ENCODE data around the gene RAET1L.
"Not testable (repeated sequence)": the region's sequence is repeated elsewhere in the genome, so short reads cannot be mapped to it uniquely, and the experiment has no call there.

RAET1L gene

GRCh38 chr6:150016324-150017185, 8.8 kb downstream of the RAET1L start:
- peak; percentile 67 for DNase-seq

DNA sequence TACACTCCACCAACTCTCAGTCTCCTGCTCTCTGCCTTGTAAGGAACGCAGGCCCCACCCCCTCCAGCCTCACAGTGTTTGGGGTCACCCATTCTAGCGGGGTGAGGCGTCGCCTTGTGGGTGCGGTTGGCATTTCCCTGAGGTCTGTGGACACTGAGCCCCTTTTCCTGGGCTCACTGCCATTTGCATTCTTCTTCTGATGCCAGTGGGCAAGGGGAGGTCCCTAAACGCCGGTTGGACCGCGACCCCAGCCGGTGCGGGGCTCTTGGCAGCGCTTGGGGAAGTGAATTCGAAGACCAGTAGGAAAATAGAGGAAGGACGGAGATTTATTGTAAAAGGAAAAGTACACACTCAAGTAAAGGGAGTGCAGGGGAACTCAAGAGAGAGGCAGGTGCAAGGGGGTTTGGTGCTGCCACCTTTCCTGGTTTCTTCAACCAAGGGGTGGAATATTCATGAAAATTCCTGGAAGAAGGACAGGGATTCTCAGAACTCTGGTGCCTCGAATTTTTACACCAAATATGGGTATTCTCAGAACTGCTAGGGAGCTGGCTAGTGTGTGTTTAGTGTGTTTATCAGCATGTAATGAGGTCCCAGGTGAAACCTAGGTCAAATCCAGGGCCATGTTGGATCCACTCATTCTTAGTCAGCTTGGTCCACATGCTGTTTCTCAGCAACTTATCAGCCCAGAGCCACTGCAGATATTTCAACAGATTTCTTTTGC, 9.9 kb downstream of the RAET1L start:
- DNase-seq, result not testable (repeated sequence)

DNA sequence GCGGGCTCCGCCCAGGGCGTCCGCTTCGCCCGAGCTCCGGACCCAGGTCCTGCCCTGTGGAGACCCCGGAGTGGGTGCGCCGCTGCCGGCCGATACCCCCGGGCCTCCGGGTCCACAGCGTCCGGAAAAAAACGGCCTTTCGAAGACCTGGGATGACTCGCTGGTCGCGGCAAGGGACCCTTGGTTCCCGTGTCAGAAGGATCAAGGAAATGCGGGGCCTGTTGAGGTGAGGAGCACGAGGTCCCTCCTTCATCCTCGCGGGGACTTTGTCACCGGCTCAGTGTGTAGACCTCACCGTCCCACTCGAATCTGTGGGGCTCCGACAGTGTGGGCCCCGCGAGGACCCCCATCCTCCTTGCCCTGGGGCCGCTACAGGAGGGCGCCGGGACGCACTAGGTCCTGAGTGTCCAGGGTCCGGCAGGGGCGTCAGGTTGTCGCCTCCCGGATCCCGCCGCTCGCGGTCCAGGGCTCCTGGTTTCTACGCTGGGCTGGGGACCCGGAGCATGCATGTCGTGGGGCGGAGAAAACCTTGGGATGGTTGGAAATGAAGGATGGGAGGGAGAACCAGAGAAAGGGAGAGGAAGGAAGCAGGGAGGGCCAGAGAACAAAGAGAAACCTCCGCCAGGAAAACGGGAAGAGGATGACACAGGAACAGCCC, 10.6 kb downstream of the RAET1L start:
- DNase-seq, result not testable (repeated sequence)

GRCh38 chr6:150013785-150014622, 11.3 kb downstream of the RAET1L start:
- not testable (repeated sequence) for DNase-seq

GRCh38 chr6:150012846-150013784, 12.2 kb downstream of the RAET1L start:
- DNase-seq, result not testable (repeated sequence)

- no peak for DNase-seq
Measured at GRCh38 chr6:150008588-150008987, 16.7 kb downstream of the RAET1L start.

DNA sequence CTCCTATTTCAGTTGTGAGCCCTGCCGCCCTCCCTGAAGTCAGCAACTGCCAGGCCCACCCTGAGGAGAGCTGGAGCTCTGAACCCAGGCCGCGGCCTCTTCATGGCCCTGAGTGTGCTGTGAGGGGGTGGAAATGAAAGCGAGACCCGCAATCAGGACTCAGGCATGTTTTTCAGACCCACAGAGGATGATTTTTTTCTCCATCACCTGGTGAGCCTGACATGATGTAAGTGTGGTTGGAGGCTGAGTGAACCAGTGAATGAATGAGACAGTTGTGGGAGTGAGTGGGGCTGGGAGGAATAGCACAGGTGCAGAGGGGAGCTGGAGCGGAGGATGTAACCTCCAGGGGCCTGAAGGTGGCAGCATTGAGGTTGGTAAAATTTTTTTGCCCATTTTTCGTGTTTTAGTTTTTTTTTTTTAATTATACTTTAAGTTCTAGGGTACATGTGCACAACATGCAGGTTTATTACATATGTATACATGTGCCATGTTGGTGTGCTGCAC, 18.3 kb downstream of the RAET1L start:
- DNase-seq, result no peak

DNA sequence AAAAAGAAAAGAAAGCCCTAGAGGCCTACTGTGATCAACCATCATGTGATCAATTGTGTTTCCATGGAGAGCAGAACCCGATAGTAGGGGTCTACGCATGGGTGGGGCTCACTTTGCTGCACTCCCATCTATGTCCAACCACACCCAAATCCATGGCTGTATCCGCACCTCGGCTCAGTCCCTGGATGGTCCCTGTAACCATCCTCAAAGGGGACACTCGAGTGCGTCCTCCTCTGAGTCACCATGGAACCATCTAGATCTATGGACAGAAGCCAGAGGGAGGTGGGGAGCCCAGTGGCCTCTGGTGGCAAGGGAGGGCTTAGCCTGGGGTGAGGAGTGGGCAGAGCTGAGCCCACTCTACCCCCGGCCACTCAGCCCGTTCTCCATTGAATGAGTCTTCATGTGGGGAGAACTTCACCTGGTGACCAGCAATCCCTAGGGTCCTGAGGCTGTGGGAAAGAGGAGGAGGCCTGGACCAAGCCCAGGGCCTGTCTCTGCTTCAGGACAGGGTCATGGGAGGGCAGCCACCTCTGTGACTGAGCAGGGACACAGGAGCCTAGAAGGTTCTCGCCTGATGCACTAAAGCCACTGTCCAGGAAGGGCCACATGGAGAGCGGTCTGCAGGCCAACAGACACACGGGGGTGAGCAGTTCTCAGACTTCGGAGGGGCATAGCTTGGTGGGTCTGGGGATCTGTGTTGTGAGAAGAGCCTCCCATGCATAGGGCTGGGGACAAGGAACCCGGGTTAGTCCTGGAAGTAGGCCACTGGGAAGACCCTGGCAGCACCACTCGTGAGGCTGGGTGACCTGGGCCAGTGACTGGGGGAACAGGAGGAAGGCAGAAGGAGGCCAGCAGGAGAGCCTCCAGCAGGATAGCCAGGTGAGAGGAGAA, 19.3 kb downstream of the RAET1L start:
- no peak for DNase-seq

DNA sequence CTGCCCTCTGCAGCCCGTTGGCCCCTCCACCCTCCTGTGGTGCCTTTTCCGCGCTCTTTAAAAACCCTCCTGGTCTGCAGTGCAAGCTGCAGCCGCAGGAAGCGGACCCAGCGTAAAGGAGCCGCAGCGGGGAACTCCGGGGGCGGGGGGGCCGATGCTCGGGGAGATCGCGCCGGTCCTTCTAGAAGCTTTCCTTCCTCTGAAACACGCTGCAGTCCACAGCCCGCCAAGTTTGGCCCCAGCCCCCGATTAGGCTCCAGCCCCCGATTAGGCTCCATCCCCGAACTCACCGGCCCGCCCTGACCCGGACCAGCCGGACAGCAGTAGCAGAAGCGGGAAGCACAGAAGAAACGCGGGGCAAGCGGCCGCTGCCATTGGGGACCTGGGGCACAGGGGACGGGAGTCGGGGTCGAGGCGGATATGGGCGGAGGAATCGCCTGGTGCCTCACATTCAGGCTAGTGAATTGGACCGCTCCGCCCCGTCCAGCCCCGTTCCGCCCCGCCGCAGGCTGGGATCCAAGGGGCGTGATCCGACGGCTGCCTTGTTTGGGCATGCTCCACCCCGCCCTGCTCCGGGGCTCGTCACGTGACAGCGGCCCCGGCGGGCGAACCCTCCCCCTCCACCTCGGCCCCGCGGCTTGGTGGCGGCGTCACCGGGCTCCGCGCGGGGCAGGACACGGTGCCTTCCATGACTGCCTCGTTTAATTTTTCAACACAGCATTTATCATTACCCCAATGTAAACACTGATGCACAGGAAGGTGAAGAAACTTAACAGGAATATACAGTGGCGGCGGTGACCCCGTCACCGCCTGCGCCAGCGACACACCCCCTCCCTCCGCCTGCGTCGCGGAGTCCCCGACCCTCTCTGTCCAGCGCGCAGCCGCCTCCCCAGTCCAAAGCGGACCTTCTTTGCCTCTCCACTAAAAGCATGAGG, 20.3 kb downstream of the RAET1L start:
- DNase-seq, result peak; percentile 90

DNA sequence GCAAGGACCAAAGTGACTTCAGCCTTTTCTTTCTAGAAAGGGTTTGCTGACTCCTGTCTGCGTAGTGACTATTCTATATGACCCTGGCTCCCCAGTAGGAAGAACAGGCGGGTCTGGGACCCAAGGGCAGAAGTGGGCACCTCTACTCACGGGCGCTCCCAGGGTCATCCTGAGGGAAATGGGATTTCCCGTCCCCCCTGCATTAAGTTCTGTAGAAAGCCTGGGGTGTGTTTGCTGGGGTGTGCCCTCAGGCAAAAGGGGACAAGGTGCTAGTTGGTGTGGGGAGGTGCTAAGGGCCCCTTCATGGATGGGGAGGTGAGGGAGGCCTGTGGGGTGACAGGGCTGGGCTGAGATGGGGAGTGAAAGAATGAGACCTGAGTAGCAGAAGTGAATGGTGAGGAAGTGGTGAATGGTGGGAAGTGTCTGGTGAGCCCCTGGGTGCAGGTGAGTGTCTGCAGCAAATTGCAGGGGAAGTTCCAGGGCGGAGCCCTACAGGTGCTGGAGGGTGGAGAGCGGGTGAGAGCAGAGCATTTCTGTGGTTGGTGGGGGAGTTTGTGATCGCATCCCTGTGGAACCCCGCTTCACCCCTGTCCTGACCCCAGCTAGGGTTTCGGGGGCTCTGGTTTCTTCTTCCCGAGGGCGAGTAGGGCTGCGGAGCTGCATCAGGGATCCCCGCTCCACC, 21.1 kb downstream of the RAET1L start:
- no peak for DNase-seq

DNA sequence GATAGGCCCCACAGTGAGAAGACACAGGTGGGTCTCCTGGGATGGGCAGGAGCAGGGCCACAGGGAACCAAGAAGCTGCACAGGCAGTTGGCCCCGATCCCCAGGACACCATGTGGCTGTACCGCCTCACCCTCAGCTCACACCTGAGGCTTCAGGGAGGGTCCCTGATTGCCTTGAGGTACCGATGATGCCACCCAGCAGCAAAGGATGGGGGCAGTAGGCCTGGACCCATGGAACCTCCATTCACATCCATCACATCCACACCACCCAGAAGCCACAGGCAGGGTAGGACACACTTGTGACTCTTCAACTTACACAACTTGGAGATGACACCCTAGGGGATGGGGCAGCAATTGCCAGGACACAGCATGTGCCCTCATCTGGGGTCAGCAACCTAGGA, 21.7 kb downstream of the RAET1L start:
- DNase-seq, result not testable (repeated sequence)

- no peak for DNase-seq
Measured at GRCh38 chr6:150002710-150003109, 22.6 kb downstream of the RAET1L start.

- no peak for DNase-seq
Measured at GRCh38 chr6:150001295-150002008, 23.9 kb downstream of the RAET1L start.

DNA sequence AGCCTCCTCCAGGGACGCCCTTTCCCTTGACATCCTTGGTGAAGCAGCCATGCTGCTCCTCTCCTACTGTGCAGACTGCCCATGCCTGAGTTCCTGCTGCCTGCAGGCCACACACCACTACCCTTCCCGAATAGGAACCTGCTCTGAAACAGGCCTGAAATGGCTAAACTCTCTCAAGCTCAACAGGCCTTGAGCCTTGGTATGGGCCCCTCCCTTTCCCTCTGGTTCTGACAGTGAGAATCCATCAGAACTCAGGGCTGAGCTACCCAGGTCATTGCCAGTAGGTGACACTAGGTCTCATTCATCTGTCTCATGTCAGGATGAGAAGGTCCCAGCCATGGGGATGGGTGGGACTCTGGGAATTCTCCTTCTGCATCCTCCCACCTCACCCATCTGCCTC, 25.7 kb downstream of the RAET1L start:
- DNase-seq, result no peak

DNA sequence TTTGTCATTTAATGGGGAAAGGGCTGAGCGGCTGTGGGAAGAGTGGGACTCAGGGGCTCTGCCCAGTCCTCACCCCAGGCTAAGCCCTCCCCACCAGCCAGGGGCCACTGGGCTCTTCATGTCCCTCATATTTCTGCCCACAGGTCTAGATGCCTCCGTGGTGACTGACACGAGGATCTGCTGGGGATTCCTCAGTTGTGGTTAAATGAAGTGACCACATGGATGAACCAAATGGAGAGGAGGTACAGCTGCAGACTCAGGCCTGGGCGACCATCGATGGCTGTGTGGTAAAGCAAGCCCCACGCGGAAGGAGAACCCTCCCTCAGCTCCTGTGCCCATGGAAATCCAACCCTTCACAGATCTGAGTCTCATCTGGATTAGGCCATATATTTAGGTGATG, 29.4 kb downstream of the RAET1L start:
- DNase-seq, result no peak

- no peak for DNase-seq
Measured at GRCh38 chr6:149995235-149995750, 30.0 kb downstream of the RAET1L start.

GRCh38 chr6:149991838-149992237, 33.5 kb downstream of the RAET1L start:
- DNase-seq, result no peak
